22Rv1 (cell line): ENCODE results near the gene XAGE3.
"Not testable (repeated sequence)": the region's sequence is repeated elsewhere in the genome, so short reads cannot be mapped to it uniquely, and the experiment has no call there.

ENCODE experiments used
- CTCF ChIP-seq: fragments of 450-650 bp; IDR thresholded peaks from 2 replicates; pipeline ENCODE4 v1.5.1; 2017; ENCODE audit warnings: mild to moderate bottlenecking
- ZFX ChIP-seq: fragments of 450-650 bp; IDR thresholded peaks from 2 replicates; pipeline ENCODE4 v1.6.1; 2017; ENCODE audit warnings: antibody characterized with exemption, borderline replicate concordance

- not testable (repeated sequence) for TF ChIP-seq CTCF, ZFX
Measured at GRCh38 chrX:52887459-52887858, 19.6 kb upstream of the XAGE3 start.
